Subcutaneous abdominal adipose tissue (tissue), 5 donors: ENCODE results near the gene PNMA1.
A peak's percentile ranks its signal among the peaks of the same experiment; 100 is the strongest.

Experiments
- H3K27ac ChIP-seq: one replicate; pipeline ENCODE4 v1.7.0; 2013; ENCODE audit warnings: low read depth, mild to moderate bottlenecking, inconsistent platforms, low read length, moderate library complexity
- H3K27me3 ChIP-seq, 5 donors: one replicate each; pipeline ENCODE4 v1.7.0; 2013; ENCODE audit warnings: low read length in 5 of 5, inconsistent platforms in 1 of 5; ENCODE audit not compliant: control insufficient read depth in 5 of 5, insufficient read depth in 4 of 5
- H3K36me3 ChIP-seq, 5 donors: one replicate each; pipeline ENCODE4 v1.7.0; 2013; ENCODE audit warnings: low read length in 5 of 5; ENCODE audit not compliant: control insufficient read depth in 5 of 5, insufficient read depth in 5 of 5
- H3K4me1 ChIP-seq, 5 donors: one replicate each; pipeline ENCODE4 v1.7.0; 2013; ENCODE audit warnings: low read length in 5 of 5, mild to moderate bottlenecking in 3 of 5, moderate library complexity in 1 of 5; ENCODE audit not compliant: control insufficient read depth in 5 of 5, insufficient read depth in 5 of 5
- H3K4me3 ChIP-seq, 5 donors: one replicate each; pipeline ENCODE4 v1.7.0; 2013; ENCODE audit warnings: low read length in 5 of 5, low read depth in 1 of 5
- H3K9ac ChIP-seq, 5 donors: one replicate each; pipeline ENCODE4 v1.7.0; 2013; ENCODE audit warnings: low read length in 5 of 5, mild to moderate bottlenecking in 4 of 5, moderate library complexity in 3 of 5
- H3K9me3 ChIP-seq, 5 donors: one replicate each; pipeline ENCODE4 v1.7.0; 2013; ENCODE audit warnings: low read length in 5 of 5; ENCODE audit not compliant: control insufficient read depth in 5 of 5
- donor health status: healthy.
- donor health status: healthy.
- donor health status: healthy.
- donor health status: healthy.
- donor health status: healthy.

Gene PNMA1

GRCh38 chr14:73749706-73750530 is 35.7 kb upstream of the PNMA1 start:
- Histone ChIP-seq H3K9ac (no peak overlapping the region), H3K9me3 (no peaks in the 10 kb centered on the region), H3K27me3 (no peaks in the 10 kb centered on the region)

GRCh38 chr14:73748858-73749357 is 34.7 kb upstream of the PNMA1 start:
- Histone ChIP-seq H3K9ac (peak overlapping the region in 1 of 5 donors; percentile 9), H3K27ac (peak overlapping the region; percentile 13), H3K4me3 (no peak overlapping the region), H3K27me3 (no peaks in the 10 kb centered on the region), H3K36me3 (no peaks in the 10 kb centered on the region), H3K4me1 (peaks cover 46 to 95% (median 88%) of the 10 kb centered on the region in 5 donors), H3K9me3 (no peaks in the 10 kb centered on the region)

More at GRCh38 chr14:73749706-73750530, 35.7 kb upstream of the PNMA1 start:
- H3K27ac ChIP-seq = peak overlapping the region; percentile 98
- H3K4me1 ChIP-seq = peaks cover 48 to 95% (median 88%) of the 10 kb centered on the region in 5 donors
- no peaks in the 10 kb centered on the region for H3K36me3 ChIP-seq
- H3K4me3 ChIP-seq = no peak overlapping the region

- Histone ChIP-seq H3K9ac (no peak overlapping the region), H3K36me3 (peaks cover 0 to 2% (median 0%) of the 10 kb centered on the region in 5 donors), H3K4me3 (no peak overlapping the region), H3K27ac (peak overlapping the region; percentile 85), H3K4me1 (peaks cover 46 to 95% (median 88%) of the 10 kb centered on the region in 5 donors), H3K27me3 (no peaks in the 10 kb centered on the region), H3K9me3 (no peaks in the 10 kb centered on the region)
Observed at GRCh38 chr14:73747379-73748211, 33.4 kb upstream of the PNMA1 start.

GRCh38 chr14:73746520-73747378 is 32.6 kb upstream of the PNMA1 start:
- no peaks in the 10 kb centered on the region for H3K9me3 ChIP-seq
- peak overlapping the region in 2 of 5 donors; percentile 42 to 60 for H3K9ac ChIP-seq
- H3K27me3 ChIP-seq = no peaks in the 10 kb centered on the region
- H3K4me1 ChIP-seq = peaks cover 44 to 95% (median 88%) of the 10 kb centered on the region in 5 donors
- peak overlapping the region; percentile 85 for H3K27ac ChIP-seq
- peak overlapping the region in 1 of 5 donors; percentile 13 for H3K4me3 ChIP-seq
- peaks cover 0 to 2% (median 0%) of the 10 kb centered on the region in 5 donors for H3K36me3 ChIP-seq

GRCh38 chr14:73745571-73746519 is 31.7 kb upstream of the PNMA1 start:
- Histone ChIP-seq H3K27ac (peak overlapping the region; percentile 85), H3K4me1 (peaks cover 45 to 95% (median 88%) of the 10 kb centered on the region in 5 donors), H3K9me3 (no peaks in the 10 kb centered on the region), H3K27me3 (no peaks in the 10 kb centered on the region), H3K4me3 (peak overlapping the region in 3 of 5 donors; percentile 13 to 17 (median 13)), H3K36me3 (peaks cover 0 to 2% (median 0%) of the 10 kb centered on the region in 5 donors), H3K9ac (peak overlapping the region in 3 of 5 donors; percentile 42 to 60 (median 46))

GRCh38 chr14:73744874-73745529 is 30.8 kb upstream of the PNMA1 start:
- peak overlapping the region in 2 of 5 donors; percentile 44 to 46 for H3K9ac ChIP-seq
- peaks cover 46 to 95% (median 88%) of the 10 kb centered on the region in 5 donors for H3K4me1 ChIP-seq
- H3K27me3 ChIP-seq = no peaks in the 10 kb centered on the region
- peak overlapping the region in 1 of 5 donors; percentile 13 for H3K4me3 ChIP-seq
- H3K27ac ChIP-seq = peak overlapping the region; percentile 85
- H3K9me3 ChIP-seq = no peaks in the 10 kb centered on the region
- peaks cover 0 to 2% (median 0%) of the 10 kb centered on the region in 5 donors for H3K36me3 ChIP-seq

GRCh38 chr14:73744175-73744867 is 30.1 kb upstream of the PNMA1 start:
- Histone ChIP-seq H3K9me3 (no peaks in the 10 kb centered on the region), H3K4me1 (peaks cover 43 to 96% (median 89%) of the 10 kb centered on the region in 5 donors), H3K9ac (peak overlapping the region in 2 of 5 donors; percentile 39 to 44), H3K4me3 (peak overlapping the region in 1 of 5 donors; percentile 21), H3K36me3 (peaks cover 0 to 9% (median 6%) of the 10 kb centered on the region in 5 donors), H3K27ac (peak overlapping the region; percentile 85), H3K27me3 (no peaks in the 10 kb centered on the region)

GRCh38 chr14:73743431-73743931 is 29.3 kb upstream of the PNMA1 start:
- H3K9me3 ChIP-seq = no peaks in the 10 kb centered on the region
- peak overlapping the region; percentile 85 for H3K27ac ChIP-seq
- H3K4me3 ChIP-seq = peak overlapping the region in 3 of 5 donors; percentile 1 to 21 (median 12)
- peak overlapping the region in 1 of 5 donors; percentile 11 for H3K9ac ChIP-seq
- H3K4me1 ChIP-seq = peaks cover 43 to 95% (median 92%) of the 10 kb centered on the region in 5 donors
- H3K36me3 ChIP-seq = peaks cover 0 to 18% (median 15%) of the 10 kb centered on the region in 5 donors
- H3K27me3 ChIP-seq = no peaks in the 10 kb centered on the region
